HepG2 (cell line): ENCODE data around the gene FOXK2. TPM values are rescaled to one million over a fixed set of nuclear protein-coding genes. Genes with fewer than 3 reads are reported as not detected.

ENCODE experiments used
- AHR ChIP-seq: IDR thresholded peaks from 2 replicates; pipeline ENCODE4 v1.6.1; 2018; ENCODE audit warnings: missing genetic modification reagents, missing compliant biosample characterization
- HOXA3 ChIP-seq: sonication (generic); formaldehyde crosslinking; IDR thresholded peaks from 2 replicates; pipeline ENCODE4 v1.5.0; 2020; ENCODE audit warnings: missing genetic modification reagents
- IKZF1 ChIP-seq: fragments of 450-650 bp; IDR thresholded peaks from 2 replicates; pipeline ENCODE4 v1.7.1; 2016
- NR2F6 ChIP-seq, 2 experiments: IDR thresholded peaks; 2 replicates each; pipeline ENCODE4 v1.6.1; 2016; ENCODE audit warnings: antibody characterized with exemption in 1 of 2, mild to moderate bottlenecking in 1 of 2
- NRL ChIP-seq: sonication (generic); formaldehyde crosslinking; IDR thresholded peaks from 2 replicates; pipeline ENCODE4 v1.5.0; 2020; ENCODE audit warnings: missing genetic modification reagents, mild to moderate bottlenecking, moderate library complexity, borderline replicate concordance
- RBM22 ChIP-seq: fragments of 200-400 bp; formaldehyde crosslinking; optimal IDR thresholded peaks from 2 replicates; pipeline ENCODE3; 2017; ENCODE audit warnings: mild to moderate bottlenecking, low read length, moderate library complexity
- RCOR2 ChIP-seq: IDR thresholded peaks from 2 replicates; pipeline ENCODE4 v1.6.1; 2016; ENCODE audit warnings: missing biosample characterization, missing genetic modification reagents
- TAF1 ChIP-seq: sonication (generic); formaldehyde crosslinking; IDR thresholded peaks from 2 replicates; pipeline ENCODE4 v1.4.0; 2020; ENCODE audit warnings: missing genetic modification reagents
- ZMYM4 ChIP-seq: sonication (generic); formaldehyde crosslinking; IDR thresholded peaks from 2 replicates; pipeline ENCODE4 v1.8.1; 2023; ENCODE audit warnings: mild to moderate bottlenecking, missing genetic modification reagents
- ZNF501 ChIP-seq: sonication (generic); formaldehyde crosslinking; IDR thresholded peaks from 2 replicates; pipeline ENCODE4 v1.5.1; 2020; ENCODE audit warnings: mild to moderate bottlenecking, moderate library complexity, missing genetic modification reagents
- polyA plus RNA-seq, 8 experiments: library from polyadenylated mRNA; depleted of rRNA in 3 of 8; stranded (reverse) in 7 of 8; unstranded in 1 of 8; fragments of >200 nt; fragmentation: Illumina TruSeq in 4 of 8; extraction: Trizol in 4 of 8; gene quantifications; 2 replicates each; pipeline versions ENCODE4 v1.2.1 to v1.2.3, GENCODE V29; 2011 to 2016; ENCODE audit warnings: low read depth in 4 of 8, missing spikeins in 1 of 8, mixed read lengths in 1 of 8; ENCODE audit not compliant: insufficient read depth in 1 of 8
- total RNA-seq, 5 experiments: library from RNA; depleted of rRNA; stranded (reverse); fragments of >200 nt; fragmentation: Illumina TruSeq; extraction: Trizol; gene quantifications; 2 replicates each; pipeline ENCODE4 v1.2.3, GENCODE V29; 2016; ENCODE audit warnings: low read depth in 1 of 5
- TF ChIP-seq, protein P1 (sequence below): sonication (generic); formaldehyde crosslinking; IDR thresholded peaks from 2 replicates; pipeline ENCODE4 v1.5.0; 2020; ENCODE audit warnings: mild to moderate bottlenecking, missing genetic modification reagents, borderline replicate concordance
- TF ChIP-seq, protein P2 (sequence below): sonication (generic); formaldehyde crosslinking; conservative IDR thresholded peaks from 2 replicates; pipeline ENCODE4 v1.8.0; 2022; ENCODE audit warnings: mild to moderate bottlenecking, moderate library complexity, missing genetic modification reagents
- TF ChIP-seq, protein P3 (sequence below): sonication (generic); formaldehyde crosslinking; IDR thresholded peaks from 2 replicates; pipeline ENCODE4 v1.5.0; 2020; ENCODE audit warnings: mild to moderate bottlenecking, missing genetic modification reagents, moderate library complexity
- TF ChIP-seq, protein P4 (sequence below): sonication (generic); formaldehyde crosslinking; IDR thresholded peaks from 2 replicates; pipeline ENCODE4 v1.5.1; 2020; ENCODE audit warnings: mild to moderate bottlenecking, missing genetic modification reagents, moderate library complexity
- TF ChIP-seq, protein P5 (sequence below): sonication (generic); formaldehyde crosslinking; IDR thresholded peaks from 2 replicates; pipeline ENCODE4 v1.8.1; 2023; ENCODE audit warnings: mild to moderate bottlenecking, missing genetic modification reagents
- TF ChIP-seq, protein P6 (sequence below): sonication (generic); formaldehyde crosslinking; IDR thresholded peaks from 2 replicates; pipeline ENCODE4 v1.5.1; 2020; ENCODE audit warnings: missing genetic modification reagents, mild to moderate bottlenecking, borderline replicate concordance
- TF ChIP-seq, protein P7 (sequence below): IDR thresholded peaks from 2 replicates; pipeline ENCODE4 v1.6.1; 2016; ENCODE audit warnings: missing genetic modification reagents, missing compliant biosample characterization

Gene FOXK2
- total and polyA plus RNA-seq, 2 of the 13 experiments (the other 11 are each of a cell fraction or from before 2014, with no cell fraction given), result 67.1 to 67.2 TPM

DNA sequence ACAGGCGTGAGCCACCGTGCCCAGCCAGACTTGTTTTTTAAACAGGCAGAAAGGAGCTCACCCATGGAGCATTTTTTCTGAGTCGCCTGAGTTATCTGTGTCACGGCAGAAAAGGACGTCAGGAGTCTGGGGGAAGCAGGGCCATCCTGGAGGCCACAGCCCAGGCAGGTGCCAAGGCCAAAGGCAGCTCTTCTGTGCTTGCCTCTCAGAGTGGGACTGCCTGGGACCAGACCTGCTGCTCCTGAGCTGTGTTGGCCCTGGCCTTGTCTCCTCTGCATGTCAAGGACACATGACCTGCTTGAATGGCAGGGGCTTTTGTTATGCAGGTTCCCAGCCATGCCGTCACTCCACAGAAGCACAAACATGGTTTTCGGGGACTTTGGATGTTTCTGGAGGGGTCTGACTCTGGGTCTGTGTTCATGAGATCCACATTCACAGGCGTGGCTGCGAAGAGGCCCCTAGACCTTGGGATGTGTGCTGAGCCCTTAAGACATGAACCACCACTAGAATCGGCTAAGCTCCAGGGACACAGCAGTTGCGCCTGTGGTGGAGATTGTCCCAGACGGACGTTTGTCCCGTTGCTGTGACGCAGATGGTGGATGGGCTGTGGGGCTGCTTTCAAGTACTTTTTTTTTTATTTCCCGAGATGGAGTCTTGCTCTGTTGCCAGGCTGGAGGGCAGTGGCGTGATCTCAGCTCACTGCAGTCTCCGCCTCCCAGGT is 33.8 kb downstream of the FOXK2 start (continued):
- TF ChIP-seq, protein P1, sequence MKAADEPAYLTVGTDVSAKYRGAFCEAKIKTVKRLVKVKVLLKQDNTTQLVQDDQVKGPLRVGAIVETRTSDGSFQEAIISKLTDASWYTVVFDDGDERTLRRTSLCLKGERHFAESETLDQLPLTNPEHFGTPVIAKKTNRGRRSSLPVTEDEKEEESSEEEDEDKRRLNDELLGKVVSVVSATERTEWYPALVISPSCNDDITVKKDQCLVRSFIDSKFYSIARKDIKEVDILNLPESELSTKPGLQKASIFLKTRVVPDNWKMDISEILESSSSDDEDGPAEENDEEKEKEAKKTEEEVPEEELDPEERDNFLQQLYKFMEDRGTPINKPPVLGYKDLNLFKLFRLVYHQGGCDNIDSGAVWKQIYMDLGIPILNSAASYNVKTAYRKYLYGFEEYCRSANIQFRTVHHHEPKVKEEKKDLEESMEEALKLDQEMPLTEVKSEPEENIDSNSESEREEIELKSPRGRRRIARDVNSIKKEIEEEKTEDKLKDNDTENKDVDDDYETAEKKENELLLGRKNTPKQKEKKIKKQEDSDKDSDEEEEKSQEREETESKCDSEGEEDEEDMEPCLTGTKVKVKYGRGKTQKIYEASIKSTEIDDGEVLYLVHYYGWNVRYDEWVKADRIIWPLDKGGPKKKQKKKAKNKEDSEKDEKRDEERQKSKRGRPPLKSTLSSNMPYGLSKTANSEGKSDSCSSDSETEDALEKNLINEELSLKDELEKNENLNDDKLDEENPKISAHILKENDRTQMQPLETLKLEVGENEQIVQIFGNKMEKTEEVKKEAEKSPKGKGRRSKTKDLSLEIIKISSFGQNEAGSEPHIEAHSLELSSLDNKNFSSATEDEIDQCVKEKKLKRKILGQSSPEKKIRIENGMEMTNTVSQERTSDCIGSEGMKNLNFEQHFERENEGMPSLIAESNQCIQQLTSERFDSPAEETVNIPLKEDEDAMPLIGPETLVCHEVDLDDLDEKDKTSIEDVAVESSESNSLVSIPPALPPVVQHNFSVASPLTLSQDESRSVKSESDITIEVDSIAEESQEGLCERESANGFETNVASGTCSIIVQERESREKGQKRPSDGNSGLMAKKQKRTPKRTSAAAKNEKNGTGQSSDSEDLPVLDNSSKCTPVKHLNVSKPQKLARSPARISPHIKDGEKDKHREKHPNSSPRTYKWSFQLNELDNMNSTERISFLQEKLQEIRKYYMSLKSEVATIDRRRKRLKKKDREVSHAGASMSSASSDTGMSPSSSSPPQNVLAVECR (CRISPR knock-in tag), result peak; percentile 50; the same call in 1 of the 2 replicates
- TF ChIP-seq RCOR2 (CRISPR knock-in tag) (no peak), NR2F6 (IDR thresholded peaks at IDR 0.05) (peak; percentile 53; the same call in 1 of the 2 replicates), NR2F6 (CRISPR knock-in tag; IDR thresholded peaks at IDR 0.05) (peak; percentile 81), NRL (CRISPR knock-in tag) (no peak; the same call in 1 of the 2 replicates), ZMYM4 (peak; percentile 34; the same call in 1 of the 2 replicates), AHR (CRISPR knock-in tag) (0 out of 2 replicates have a peak, but pooled peaks have one; percentile 29), ZNF501 (peak; percentile 62), TAF1 (peak; percentile 40; the same call in 1 of the 2 replicates), RBM22 (peak; percentile 81), IKZF1 (no peak), HOXA3 (CRISPR knock-in tag) (peak; percentile 77)
- TF ChIP-seq, protein P2, sequence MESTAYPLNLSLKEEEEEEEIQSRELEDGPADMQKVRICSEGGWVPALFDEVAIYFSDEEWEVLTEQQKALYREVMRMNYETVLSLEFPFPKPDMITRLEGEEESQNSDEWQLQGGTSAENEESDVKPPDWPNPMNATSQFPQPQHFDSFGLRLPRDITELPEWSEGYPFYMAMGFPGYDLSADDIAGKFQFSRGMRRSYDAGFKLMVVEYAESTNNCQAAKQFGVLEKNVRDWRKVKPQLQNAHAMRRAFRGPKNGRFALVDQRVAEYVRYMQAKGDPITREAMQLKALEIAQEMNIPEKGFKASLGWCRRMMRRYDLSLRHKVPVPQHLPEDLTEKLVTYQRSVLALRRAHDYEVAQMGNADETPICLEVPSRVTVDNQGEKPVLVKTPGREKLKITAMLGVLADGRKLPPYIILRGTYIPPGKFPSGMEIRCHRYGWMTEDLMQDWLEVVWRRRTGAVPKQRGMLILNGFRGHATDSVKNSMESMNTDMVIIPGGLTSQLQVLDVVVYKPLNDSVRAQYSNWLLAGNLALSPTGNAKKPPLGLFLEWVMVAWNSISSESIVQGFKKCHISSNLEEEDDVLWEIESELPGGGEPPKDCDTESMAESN, result peak; percentile 49; the same call in 1 of the 2 replicates
- TF ChIP-seq, protein P3, sequence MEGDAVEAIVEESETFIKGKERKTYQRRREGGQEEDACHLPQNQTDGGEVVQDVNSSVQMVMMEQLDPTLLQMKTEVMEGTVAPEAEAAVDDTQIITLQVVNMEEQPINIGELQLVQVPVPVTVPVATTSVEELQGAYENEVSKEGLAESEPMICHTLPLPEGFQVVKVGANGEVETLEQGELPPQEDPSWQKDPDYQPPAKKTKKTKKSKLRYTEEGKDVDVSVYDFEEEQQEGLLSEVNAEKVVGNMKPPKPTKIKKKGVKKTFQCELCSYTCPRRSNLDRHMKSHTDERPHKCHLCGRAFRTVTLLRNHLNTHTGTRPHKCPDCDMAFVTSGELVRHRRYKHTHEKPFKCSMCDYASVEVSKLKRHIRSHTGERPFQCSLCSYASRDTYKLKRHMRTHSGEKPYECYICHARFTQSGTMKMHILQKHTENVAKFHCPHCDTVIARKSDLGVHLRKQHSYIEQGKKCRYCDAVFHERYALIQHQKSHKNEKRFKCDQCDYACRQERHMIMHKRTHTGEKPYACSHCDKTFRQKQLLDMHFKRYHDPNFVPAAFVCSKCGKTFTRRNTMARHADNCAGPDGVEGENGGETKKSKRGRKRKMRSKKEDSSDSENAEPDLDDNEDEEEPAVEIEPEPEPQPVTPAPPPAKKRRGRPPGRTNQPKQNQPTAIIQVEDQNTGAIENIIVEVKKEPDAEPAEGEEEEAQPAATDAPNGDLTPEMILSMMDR (CRISPR knock-in tag), result peak; percentile 25; the same call in 1 of the 2 replicates
- TF ChIP-seq, protein P4, sequence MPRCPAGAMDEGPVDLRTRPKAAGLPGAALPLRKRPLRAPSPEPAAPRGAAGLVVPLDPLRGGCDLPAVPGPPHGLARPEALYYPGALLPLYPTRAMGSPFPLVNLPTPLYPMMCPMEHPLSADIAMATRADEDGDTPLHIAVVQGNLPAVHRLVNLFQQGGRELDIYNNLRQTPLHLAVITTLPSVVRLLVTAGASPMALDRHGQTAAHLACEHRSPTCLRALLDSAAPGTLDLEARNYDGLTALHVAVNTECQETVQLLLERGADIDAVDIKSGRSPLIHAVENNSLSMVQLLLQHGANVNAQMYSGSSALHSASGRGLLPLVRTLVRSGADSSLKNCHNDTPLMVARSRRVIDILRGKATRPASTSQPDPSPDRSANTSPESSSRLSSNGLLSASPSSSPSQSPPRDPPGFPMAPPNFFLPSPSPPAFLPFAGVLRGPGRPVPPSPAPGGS, result no peak
- TF ChIP-seq, protein P5, sequence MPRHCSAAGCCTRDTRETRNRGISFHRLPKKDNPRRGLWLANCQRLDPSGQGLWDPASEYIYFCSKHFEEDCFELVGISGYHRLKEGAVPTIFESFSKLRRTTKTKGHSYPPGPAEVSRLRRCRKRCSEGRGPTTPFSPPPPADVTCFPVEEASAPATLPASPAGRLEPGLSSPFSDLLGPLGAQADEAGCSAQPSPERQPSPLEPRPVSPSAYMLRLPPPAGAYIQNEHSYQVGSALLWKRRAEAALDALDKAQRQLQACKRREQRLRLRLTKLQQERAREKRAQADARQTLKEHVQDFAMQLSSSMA (CRISPR knock-in tag), result 0 out of 2 replicates have a peak, but pooled peaks have one; percentile 68
- TF ChIP-seq, protein P6, sequence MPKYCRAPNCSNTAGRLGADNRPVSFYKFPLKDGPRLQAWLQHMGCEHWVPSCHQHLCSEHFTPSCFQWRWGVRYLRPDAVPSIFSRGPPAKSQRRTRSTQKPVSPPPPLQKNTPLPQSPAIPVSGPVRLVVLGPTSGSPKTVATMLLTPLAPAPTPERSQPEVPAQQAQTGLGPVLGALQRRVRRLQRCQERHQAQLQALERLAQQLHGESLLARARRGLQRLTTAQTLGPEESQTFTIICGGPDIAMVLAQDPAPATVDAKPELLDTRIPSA (CRISPR knock-in tag), result no peak
- TF ChIP-seq, protein P7, sequence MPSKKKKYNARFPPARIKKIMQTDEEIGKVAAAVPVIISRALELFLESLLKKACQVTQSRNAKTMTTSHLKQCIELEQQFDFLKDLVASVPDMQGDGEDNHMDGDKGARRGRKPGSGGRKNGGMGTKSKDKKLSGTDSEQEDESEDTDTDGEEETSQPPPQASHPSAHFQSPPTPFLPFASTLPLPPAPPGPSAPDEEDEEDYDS, result 0 out of 2 replicates have a peak, but pooled peaks have one; percentile 18
